Neural cell (in vitro differentiated cells): ENCODE data around the gene CTXN1. TPM values are rescaled to one million over a fixed set of nuclear protein-coding genes. Genes with fewer than 3 reads are reported as not detected.

Experiments
- H2AFZ ChIP-seq: fragments of 200-600, 300-800 bp; sonication (generic), shearing (Covaris generic); 2 replicates; pipeline ENCODE4 v1.6.0; 2014; ENCODE audit warnings: low read depth, mild to moderate bottlenecking, antibody characterized with exemption, low read length, moderate library complexity
- H3F3A ChIP-seq: fragments of 200-600 bp; shearing (Covaris generic); 2 replicates; pipeline ENCODE4 v1.6.1; 2016; ENCODE audit warnings: mild to moderate bottlenecking, moderate library complexity, mixed read lengths, antibody characterized with exemption, low read length; ENCODE audit not compliant: insufficient read depth, poor library complexity, severe bottlenecking
- H3K27ac ChIP-seq: fragments of 200-600, 300-800 bp; sonication (generic), shearing (Covaris generic); 2 replicates; pipeline ENCODE4 v1.5.1; 2014; ENCODE audit warnings: mild to moderate bottlenecking, low read length, moderate library complexity
- H3K27me3 ChIP-seq: fragments of 300-800, 200-600 bp; sonication (generic), shearing (Covaris generic); 2 replicates; pipeline ENCODE4 v1.6.0; 2014; ENCODE audit warnings: mild to moderate bottlenecking, low read depth, low read length, moderate library complexity; ENCODE audit not compliant: insufficient read depth
- H3K36me3 ChIP-seq: fragments of 300-800, 200-600 bp; sonication (generic), shearing (Covaris generic); 2 replicates; pipeline ENCODE4 v1.5.1; 2014; ENCODE audit warnings: mild to moderate bottlenecking, antibody characterized with exemption, low read length, moderate library complexity; ENCODE audit not compliant: insufficient read depth
- H3K4me2 ChIP-seq: fragments of 300-800, 200-600 bp; sonication (generic), shearing (Covaris generic); 2 replicates; pipeline ENCODE4 v1.6.0; 2014; ENCODE audit warnings: mild to moderate bottlenecking, low read length
- H3K4me3 ChIP-seq: fragments of 300-800, 200-600 bp; sonication (generic), shearing (Covaris generic); 2 replicates; pipeline ENCODE4 v1.5.1; 2014; ENCODE audit warnings: mild to moderate bottlenecking, low read length, moderate library complexity
- H3K79me2 ChIP-seq: fragments of 200-600 bp; shearing (Covaris generic); replicated peaks from 2 replicates; pipeline ENCODE4 v1.6.0; 2014; ENCODE audit warnings: mild to moderate bottlenecking, low read length, moderate library complexity; ENCODE audit not compliant: insufficient read depth
- H3K9ac ChIP-seq: fragments of 300-800, 200-600 bp; sonication (generic), shearing (Covaris generic); 2 replicates; pipeline ENCODE4 v1.6.1; 2016; ENCODE audit warnings: mild to moderate bottlenecking, low read length, mixed read lengths
- H3K9me2 ChIP-seq: fragments of 200-600 bp; shearing (Covaris generic); 2 replicates; pipeline ENCODE4 v1.6.1; 2016; ENCODE audit warnings: mild to moderate bottlenecking, low read length, mixed read lengths; ENCODE audit not compliant: insufficient read depth
- H3K9me3 ChIP-seq: fragments of 200-600, 300-800 bp; sonication (generic), shearing (Covaris generic); 2 replicates; pipeline ENCODE4 v1.6.1; 2016; ENCODE audit warnings: mild to moderate bottlenecking, mixed run types, low read length, moderate library complexity, mixed read lengths
- H4K20me1 ChIP-seq: fragments of 200-600 bp; shearing (Covaris generic); 2 replicates; pipeline ENCODE4 v1.6.1; 2016; ENCODE audit warnings: mild to moderate bottlenecking, mixed run types; ENCODE audit not compliant: insufficient read depth
- EP300 ChIP-seq: fragments of 450-650 bp; conservative IDR thresholded peaks from 2 replicates; pipeline ENCODE4 v1.6.1; 2014; ENCODE audit warnings: antibody characterized with exemption, mild to moderate bottlenecking, moderate library complexity; ENCODE audit not compliant: poor library complexity, severe bottlenecking
- EZH2 ChIP-seq: fragments of 200-600, 300-800 bp; shearing (Covaris generic), sonication (generic); IDR thresholded peaks from 2 replicates; pipeline ENCODE4 v1.6.1; 2014; ENCODE audit warnings: antibody characterized with exemption, low read length, borderline replicate concordance, mild to moderate bottlenecking; ENCODE audit not compliant: insufficient read depth, poor library complexity, severe bottlenecking
- MXI1 ChIP-seq: fragments of 450-650 bp; conservative IDR thresholded peaks from 2 replicates; pipeline ENCODE4 v1.6.1; 2014; ENCODE audit warnings: antibody characterized with exemption, mild to moderate bottlenecking; ENCODE audit not compliant: poor library complexity, severe bottlenecking
- POLR2AphosphoS5 ChIP-seq: IDR thresholded peaks from 2 replicates; pipeline ENCODE4 v1.6.1; 2012
- RAD21 ChIP-seq: fragments of 450-650 bp; conservative IDR thresholded peaks from 2 replicates; pipeline ENCODE4 v1.6.1; 2014; ENCODE audit warnings: antibody characterized with exemption, mild to moderate bottlenecking, moderate library complexity
- SMC3 ChIP-seq: fragments of 450-650 bp; conservative IDR thresholded peaks from 2 replicates; pipeline ENCODE4 v1.6.1; 2014; ENCODE audit warnings: antibody characterized with exemption, mild to moderate bottlenecking, moderate library complexity; ENCODE audit not compliant: poor library complexity
- TAF1 ChIP-seq: IDR thresholded peaks from 2 replicates; pipeline ENCODE4 v1.6.1; 2012; ENCODE audit warnings: low read depth
- polyA plus RNA-seq: library from polyadenylated mRNA; depleted of rRNA; stranded (reverse); fragments of >200 nt; gene quantifications from 2 replicates; pipeline ENCODE4 v1.2.3, GENCODE V29; 2014
- TF ChIP-seq, protein P1 (sequence below): IDR thresholded peaks from 2 replicates; pipeline ENCODE4 v1.6.1; 2012; ENCODE audit warnings: borderline replicate concordance
- TF ChIP-seq, protein P2 (sequence below): fragments of 450-650 bp; IDR thresholded peaks from 2 replicates; pipeline ENCODE4 v1.5.1; 2014; ENCODE audit warnings: antibody characterized with exemption, mild to moderate bottlenecking, moderate library complexity; ENCODE audit not compliant: poor library complexity, severe bottlenecking

The CTXN1 gene
- polyA plus RNA-seq, 1 donor from 2014 or later, result 24.7 TPM

- Histone ChIP-seq H3K9ac (no peak overlapping the region), H3F3A (no peaks in the 10 kb centered on the region), H3K9me3 (no peaks in the 10 kb centered on the region), H4K20me1 (no peaks in the 10 kb centered on the region), H3K79me2 (peaks cover 22% of the 10 kb centered on the region), H3K9me2 (no peaks in the 10 kb centered on the region), H3K4me3 (no peak overlapping the region), H3K36me3 (no peaks in the 10 kb centered on the region), H2AFZ (no peak overlapping the region), H3K4me2 (no peak overlapping the region), H3K27ac (no peak overlapping the region), H3K27me3 (no peaks in the 10 kb centered on the region)
- TF ChIP-seq RAD21 (no peak), MXI1 (no peak), TAF1 (no peak), EZH2 (no peak), POLR2AphosphoS5 (no peak), SMC3 (no peak), EP300 (no peak)
- TF ChIP-seq, protein P1, sequence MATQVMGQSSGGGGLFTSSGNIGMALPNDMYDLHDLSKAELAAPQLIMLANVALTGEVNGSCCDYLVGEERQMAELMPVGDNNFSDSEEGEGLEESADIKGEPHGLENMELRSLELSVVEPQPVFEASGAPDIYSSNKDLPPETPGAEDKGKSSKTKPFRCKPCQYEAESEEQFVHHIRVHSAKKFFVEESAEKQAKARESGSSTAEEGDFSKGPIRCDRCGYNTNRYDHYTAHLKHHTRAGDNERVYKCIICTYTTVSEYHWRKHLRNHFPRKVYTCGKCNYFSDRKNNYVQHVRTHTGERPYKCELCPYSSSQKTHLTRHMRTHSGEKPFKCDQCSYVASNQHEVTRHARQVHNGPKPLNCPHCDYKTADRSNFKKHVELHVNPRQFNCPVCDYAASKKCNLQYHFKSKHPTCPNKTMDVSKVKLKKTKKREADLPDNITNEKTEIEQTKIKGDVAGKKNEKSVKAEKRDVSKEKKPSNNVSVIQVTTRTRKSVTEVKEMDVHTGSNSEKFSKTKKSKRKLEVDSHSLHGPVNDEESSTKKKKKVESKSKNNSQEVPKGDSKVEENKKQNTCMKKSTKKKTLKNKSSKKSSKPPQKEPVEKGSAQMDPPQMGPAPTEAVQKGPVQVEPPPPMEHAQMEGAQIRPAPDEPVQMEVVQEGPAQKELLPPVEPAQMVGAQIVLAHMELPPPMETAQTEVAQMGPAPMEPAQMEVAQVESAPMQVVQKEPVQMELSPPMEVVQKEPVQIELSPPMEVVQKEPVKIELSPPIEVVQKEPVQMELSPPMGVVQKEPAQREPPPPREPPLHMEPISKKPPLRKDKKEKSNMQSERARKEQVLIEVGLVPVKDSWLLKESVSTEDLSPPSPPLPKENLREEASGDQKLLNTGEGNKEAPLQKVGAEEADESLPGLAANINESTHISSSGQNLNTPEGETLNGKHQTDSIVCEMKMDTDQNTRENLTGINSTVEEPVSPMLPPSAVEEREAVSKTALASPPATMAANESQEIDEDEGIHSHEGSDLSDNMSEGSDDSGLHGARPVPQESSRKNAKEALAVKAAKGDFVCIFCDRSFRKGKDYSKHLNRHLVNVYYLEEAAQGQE, result no peak
Observed at GRCh38 chr19:7907122-7907521, 18.8 kb downstream of the CTXN1 start.

DNA sequence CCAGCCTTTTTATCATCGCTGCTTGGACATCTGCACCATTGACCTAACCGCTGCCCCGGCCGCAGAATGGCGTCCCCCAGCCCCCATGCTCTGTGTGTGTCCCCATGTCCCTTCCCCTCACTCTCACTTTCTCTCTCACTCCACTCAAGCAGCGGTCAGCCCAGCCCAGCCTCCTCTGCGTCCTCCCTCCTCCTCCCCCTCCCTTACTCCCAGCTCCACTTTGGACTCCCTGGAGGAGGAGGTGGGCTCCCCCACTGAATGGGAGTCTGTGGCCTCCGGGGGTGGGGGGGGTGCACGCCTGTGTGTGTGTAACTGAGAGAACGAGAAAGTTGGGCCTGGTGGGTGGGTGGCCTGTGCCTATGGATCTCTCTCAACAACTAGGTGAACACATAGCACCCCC is 20.1 kb downstream of the CTXN1 start:
- Histone ChIP-seq H3K27ac (no peak overlapping the region), H3K4me2 (no peak overlapping the region), H4K20me1 (no peaks in the 10 kb centered on the region), H3K9ac (no peak overlapping the region), H3K27me3 (no peaks in the 10 kb centered on the region), H3F3A (no peaks in the 10 kb centered on the region), H3K9me2 (no peaks in the 10 kb centered on the region), H2AFZ (no peak overlapping the region), H3K4me3 (peak overlapping the region; percentile 95), H3K36me3 (no peaks in the 10 kb centered on the region), H3K9me3 (no peaks in the 10 kb centered on the region), H3K79me2 (peaks cover 22% of the 10 kb centered on the region)
- TF ChIP-seq RAD21 (no peak), TAF1 (no peak), POLR2AphosphoS5 (no peak), EZH2 (no peak), EP300 (no peak), MXI1 (no peak), SMC3 (no peak)
- TF ChIP-seq, protein P1, result no peak
- TF ChIP-seq, protein P2, sequence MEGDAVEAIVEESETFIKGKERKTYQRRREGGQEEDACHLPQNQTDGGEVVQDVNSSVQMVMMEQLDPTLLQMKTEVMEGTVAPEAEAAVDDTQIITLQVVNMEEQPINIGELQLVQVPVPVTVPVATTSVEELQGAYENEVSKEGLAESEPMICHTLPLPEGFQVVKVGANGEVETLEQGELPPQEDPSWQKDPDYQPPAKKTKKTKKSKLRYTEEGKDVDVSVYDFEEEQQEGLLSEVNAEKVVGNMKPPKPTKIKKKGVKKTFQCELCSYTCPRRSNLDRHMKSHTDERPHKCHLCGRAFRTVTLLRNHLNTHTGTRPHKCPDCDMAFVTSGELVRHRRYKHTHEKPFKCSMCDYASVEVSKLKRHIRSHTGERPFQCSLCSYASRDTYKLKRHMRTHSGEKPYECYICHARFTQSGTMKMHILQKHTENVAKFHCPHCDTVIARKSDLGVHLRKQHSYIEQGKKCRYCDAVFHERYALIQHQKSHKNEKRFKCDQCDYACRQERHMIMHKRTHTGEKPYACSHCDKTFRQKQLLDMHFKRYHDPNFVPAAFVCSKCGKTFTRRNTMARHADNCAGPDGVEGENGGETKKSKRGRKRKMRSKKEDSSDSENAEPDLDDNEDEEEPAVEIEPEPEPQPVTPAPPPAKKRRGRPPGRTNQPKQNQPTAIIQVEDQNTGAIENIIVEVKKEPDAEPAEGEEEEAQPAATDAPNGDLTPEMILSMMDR, result no peak
